Retinal pigment epithelial cell (primary cell): ENCODE data around the gene ADSS1.

ENCODE experiments used
- DNase-seq: peaks from one replicate; pipeline ENCODE4 v3.0.0-alpha.2; 2010; ENCODE audit warnings: low read depth
- H3K4me3 ChIP-seq: 2 replicates; pipeline ENCODE4 v1.5.1; 2011; ENCODE audit warnings: mild to moderate bottlenecking, low read length, control low read depth, moderate library complexity
- TF ChIP-seq, protein P1 (sequence below): conservative IDR thresholded peaks from 2 replicates; pipeline ENCODE4 v1.5.1; 2011; ENCODE audit warnings: low read depth, low read length, control low read depth, inconsistent platforms

ADSS1 gene

DNA sequence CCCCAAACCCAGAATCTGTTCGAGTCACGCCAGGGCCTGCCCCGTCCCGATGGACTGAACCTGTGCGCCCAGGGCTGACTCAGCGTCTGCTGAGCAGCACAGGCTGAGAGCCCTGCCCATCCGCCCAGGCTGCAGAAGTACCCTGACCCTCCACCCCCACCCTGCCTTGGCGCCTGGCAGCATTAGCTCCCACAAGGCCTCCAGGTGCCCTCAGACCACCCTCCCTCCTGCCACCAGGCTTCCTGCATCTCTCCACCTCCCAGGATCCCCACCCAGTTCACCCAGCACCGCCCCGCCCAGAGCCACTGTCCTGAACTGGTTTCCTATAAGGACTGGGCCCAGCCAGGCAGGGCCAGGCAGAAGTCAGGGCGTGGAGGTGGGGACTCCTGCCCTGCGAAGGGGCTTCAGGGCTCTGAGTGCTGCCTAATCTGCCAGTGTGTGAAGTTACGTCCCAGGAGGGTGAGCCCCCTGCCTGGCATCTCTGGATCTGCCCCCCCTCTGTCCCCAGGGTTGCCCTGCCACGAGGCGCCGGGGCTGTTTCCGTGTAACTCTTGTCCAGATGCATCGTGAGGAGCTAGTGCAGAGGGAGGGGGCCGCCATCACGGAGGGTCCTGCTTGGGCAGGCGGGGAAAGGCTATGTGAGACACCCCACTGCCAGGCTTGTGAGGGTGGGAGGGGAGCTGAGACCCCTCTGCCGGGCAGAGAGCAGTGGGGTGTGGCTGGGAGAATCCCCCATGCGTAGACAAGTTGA lies 9.1 kb downstream of the ADSS1 start:
- no peak overlapping the region for H3K4me3 ChIP-seq
- TF ChIP-seq, protein P1, sequence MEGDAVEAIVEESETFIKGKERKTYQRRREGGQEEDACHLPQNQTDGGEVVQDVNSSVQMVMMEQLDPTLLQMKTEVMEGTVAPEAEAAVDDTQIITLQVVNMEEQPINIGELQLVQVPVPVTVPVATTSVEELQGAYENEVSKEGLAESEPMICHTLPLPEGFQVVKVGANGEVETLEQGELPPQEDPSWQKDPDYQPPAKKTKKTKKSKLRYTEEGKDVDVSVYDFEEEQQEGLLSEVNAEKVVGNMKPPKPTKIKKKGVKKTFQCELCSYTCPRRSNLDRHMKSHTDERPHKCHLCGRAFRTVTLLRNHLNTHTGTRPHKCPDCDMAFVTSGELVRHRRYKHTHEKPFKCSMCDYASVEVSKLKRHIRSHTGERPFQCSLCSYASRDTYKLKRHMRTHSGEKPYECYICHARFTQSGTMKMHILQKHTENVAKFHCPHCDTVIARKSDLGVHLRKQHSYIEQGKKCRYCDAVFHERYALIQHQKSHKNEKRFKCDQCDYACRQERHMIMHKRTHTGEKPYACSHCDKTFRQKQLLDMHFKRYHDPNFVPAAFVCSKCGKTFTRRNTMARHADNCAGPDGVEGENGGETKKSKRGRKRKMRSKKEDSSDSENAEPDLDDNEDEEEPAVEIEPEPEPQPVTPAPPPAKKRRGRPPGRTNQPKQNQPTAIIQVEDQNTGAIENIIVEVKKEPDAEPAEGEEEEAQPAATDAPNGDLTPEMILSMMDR = no peak

DNA sequence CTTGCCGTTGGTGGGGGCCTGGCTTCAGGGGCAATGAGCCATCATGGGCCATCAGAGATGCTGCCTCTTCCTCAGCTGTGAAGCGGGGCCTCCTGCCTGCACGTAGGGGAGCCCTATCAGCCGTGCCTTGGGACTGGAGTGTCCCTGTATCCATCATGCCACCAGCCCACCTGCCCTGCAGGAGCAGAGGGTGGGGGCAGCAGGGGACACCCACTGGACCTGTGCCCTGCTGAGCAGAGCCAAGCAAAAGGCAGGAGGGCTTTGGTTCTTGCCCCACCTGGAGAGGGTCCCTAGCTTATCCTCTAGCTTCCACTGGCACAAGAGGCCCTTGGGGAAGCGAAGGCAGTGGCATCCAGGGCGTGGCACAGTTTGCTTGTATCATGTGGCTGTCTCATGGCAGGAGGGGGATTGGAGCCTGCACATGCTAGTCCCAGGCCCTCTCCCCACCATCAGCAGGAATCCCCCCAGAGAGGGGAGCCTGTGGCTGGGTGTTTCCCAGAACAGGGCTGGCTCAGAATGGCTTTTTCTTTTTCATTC lies 10.1 kb downstream of the ADSS1 start:
- TF ChIP-seq, protein P1 = no peak
- DNase-seq = no peak

More for the DNA sequence above, 9.1 kb downstream of the ADSS1 start:
- DNase-seq = no peak

DNA sequence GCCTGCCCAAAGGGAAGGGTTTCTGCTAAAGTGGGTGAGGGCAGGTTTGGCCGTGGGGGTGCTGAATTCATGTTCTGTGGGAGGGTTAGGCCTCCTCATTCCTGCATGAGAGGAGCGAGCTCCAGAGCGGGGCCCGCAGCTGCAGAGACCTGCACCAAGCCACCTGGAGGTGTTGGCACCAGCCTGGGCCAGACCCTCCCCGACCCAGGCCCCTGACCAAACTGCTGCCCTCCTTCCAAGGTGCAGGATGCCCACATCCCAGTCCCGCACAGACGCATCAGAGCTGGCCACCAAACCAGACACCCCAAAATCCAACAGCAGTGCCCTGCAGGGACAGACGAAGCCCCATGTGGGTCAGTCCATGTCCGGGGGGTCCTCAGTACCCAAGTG lies 10.6 kb downstream of the ADSS1 start:
- no peak overlapping the region for H3K4me3 ChIP-seq
- TF ChIP-seq, protein P1 = no peak
- no peak for DNase-seq

More for the DNA sequence above, 10.1 kb downstream of the ADSS1 start:
- no peak overlapping the region for H3K4me3 ChIP-seq

DNA sequence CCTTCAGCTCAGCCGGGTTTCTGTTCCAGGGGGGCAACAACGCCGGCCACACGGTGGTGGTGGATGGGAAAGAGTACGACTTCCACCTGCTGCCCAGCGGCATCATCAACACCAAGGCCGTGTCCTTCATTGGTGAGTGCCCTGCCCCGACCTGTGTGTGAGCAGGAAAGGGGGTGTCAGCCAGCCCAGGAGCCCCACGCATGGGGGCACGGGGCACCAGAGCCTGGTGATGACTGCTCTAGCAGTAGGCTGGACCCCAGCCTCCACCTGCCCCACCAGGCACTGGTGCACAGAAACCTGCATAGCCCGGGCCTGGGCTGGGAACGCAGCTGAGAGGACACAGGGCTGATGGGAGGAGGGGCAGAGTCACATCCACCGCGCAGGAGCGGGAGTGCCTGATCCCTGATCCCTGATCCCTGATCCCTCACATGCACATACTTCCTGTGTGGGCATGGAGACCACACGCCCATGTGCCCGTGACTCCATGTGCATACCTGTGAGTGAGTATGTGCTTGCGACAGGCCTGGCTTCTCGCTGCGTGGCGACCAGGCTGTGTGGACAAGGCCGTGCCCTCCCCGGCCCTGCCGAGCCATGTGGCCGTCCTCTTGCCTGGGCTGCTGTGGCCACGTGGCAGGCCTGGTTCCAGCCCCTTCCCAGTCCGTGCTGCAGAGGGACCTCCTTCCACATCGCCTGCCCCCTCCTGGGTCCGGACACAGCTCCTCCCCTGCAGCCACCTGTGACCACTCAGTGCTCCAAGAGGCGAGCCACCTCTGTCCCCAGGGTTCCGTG lies 11.2 kb downstream of the ADSS1 start:
- TF ChIP-seq, protein P1 = no peak
- no peak for DNase-seq
- no peak overlapping the region for H3K4me3 ChIP-seq

DNA sequence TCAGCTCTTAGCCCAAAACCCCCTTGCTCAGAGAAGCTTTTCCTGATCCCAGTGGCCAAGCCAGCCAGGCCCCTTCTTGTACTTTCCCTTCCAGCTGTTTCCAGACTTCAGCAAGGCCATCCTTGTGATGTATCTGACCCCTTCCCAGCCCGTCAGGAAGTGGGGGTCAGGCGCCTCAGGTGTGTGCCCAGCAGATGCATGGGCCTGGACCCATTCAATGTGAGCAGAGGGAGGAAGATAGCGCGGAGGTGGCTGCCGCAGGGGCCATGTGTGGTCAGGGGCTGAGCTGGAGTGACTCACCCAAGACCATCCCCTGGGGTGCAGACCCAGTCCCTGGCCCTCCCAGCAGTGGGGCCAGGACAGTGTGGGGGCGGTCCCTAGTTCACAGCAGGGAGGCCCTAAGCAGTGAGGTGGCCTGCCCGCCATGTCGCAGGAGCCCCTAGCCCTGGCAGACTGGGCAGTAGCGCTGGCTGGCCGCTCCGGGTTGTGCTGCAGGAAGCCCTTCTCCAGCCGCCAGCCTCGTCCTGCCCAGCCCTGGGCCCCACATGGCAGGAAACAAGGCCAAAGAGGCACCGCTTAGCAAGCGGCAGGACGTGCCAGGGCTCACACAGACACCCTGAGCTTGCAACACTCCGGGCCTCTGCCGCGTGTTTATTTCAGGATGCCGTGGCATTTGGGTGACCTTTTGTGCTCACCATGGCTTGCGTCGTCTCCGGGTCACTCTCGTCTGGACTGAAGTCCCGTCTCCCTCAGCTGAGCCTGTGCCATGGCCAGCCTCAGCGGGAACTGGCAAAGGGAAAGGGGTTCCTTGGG lies 12.0 kb downstream of the ADSS1 start:
- no peak overlapping the region for H3K4me3 ChIP-seq
- no peak for DNase-seq
- TF ChIP-seq, protein P1 = no peak

DNA sequence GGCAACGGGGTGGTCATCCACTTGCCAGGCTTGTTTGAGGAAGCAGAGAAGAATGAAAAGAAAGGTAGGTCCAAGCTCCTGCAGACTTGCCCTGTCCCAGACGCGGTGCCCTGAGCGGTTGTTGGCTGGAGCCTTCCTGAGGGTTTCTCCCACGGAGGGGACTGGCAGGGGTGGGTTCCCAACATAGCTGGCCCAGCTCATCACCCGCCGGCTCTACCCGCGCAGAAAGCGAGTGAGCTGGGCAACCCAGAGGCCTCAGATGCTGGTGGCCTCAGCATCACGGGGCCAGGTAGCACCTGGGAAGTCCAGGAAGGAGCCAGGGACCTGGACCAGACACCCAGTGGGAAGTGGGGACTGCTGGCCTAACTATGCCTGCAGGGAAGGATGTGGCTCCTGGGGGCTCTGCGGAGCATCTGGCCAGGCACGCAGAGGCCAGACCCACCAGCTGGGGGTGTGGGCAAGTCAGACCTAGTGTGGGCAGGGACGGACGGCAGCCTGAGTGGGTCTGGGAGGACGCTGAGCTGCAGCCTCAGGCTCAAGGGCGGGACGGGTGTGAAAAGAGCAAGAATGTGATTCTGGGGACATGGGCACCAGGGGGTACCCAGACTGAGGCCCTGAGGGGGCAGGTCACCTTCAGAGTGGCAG lies 14.5 kb downstream of the ADSS1 start:
- TF ChIP-seq, protein P1 = no peak
- no peak for DNase-seq

More for the DNA sequence above, 14.5 kb downstream of the ADSS1 start:
- H3K4me3 ChIP-seq = no peak overlapping the region
